ENCODE results near the gene POU6F2.

POU6F2 gene

DNA sequence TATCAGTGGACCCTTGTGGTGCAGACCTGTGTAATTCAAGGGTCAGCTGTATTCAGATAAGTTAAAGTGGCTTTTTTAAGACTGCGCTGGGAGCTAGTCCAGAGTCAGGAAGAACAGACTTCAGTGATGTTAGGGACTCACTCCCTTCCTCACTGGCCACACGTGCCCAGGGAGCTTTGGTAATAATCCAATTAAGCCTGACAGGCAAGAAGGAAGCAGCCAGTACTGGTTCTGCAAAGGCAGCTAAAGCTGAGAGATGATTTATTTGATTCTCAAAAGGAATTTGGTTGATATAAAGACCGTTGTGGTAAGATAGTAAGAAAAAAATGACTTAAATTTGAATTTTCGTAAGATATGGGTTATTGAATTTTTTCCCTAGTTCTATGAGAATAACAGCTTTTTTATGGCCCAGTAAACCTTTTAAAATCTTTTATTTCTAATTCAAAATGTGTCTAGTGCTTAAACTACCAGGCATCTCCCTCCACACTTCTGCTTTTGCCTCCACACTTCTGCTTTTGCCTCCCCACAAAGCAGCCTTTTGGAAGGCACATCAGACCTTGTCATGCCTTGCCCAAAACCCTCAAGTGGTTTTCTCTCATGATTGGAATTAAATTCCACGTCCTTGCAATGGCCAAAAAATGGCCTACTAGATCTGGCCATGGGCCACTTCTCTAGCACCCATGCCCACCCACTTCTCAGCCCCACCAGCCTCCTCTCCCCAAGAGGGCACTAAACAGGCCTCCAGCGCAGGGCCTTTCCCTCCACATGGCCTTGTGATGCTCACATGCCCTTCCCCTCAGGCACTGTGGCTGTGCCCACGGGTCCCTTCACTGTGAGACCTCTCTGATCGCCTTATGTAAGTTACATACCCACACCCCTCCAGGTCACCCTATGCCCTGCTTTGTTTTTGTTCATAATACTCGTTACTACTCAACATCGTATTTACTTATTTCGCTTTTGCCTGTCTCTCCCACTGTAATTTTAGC, 92.5 kb downstream of the POU6F2 start:
- no peak for DNase-seq

DNA sequence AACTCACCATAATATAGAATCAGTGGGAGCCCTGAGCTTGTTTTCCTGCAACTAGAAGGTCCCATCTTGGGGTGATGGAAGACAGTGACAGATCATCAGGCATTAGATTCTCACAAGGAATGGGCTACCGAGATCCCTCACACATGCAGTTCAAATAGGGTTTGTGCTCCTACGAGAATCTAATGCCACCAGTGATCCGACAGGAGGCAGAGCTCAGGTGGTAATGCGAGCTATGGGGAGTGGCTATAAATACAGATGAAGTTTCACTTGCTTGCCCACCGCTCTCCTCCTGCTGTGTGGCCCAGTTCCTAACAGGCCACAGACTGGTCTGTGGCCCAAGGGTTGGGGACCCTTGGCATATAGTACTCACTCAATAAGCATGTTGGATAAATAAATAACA, 93.4 kb downstream of the POU6F2 start:
- no peak for DNase-seq

DNA sequence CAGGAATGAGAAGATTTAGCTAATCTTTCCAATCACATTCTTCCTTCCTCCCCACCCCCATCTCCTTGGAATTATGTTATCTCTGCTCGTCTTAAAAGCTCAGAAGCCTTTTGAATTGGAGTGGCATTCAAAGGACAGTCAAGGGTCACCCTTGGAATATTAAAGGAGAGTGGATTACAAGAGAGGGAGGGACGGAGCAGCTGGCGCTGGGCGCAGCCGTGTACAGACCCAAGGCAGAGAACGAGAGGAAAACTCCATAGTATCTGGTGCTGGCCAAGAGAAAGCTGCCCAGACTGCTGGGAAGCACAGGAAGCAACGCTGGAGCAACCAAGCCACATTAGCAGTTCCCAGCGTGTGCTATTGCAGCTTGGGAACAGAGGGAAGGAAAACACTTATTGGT, 95.7 kb downstream of the POU6F2 start:
- DNase-seq, result no peak

DNA sequence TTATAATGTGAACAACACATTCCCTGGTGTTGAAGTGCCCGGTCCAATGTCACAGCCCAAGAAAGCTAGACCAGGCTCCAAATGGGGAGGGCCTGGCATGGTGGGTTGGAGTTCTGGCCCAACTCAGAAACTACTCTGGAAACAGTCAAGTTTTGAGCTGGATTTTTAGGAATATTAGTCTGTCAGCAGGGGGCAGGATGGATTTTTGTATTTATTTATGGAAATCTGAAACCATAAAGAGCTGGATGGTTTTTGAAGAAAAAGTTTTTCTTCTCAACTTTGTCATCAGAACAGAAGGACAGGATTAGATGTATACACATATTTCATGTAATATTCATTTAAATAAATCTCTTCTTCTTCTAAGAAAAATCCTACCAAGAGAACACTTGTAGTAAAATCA, 97.5 kb downstream of the POU6F2 start:
- no peak for DNase-seq

DNA sequence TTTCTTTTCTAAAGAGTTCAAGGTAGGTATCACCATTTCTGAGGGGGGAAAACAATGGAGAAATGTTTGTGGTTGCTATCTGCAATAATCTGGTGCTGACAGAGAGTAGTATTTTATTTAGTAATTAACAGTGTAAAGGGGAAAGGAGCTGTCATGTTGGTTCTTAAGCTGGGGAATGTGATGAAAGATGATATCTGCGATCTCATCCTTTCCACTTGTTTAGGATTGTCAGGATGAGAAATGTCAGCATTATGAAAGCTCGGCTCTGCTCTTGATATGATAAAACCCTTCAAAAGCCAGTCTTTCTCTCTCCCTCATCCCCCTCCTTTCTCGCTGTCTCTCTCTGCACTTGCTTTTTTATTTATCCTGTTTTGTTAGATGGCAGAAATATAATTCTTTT, 106.1 kb downstream of the POU6F2 start:
- no peak for DNase-seq

DNA sequence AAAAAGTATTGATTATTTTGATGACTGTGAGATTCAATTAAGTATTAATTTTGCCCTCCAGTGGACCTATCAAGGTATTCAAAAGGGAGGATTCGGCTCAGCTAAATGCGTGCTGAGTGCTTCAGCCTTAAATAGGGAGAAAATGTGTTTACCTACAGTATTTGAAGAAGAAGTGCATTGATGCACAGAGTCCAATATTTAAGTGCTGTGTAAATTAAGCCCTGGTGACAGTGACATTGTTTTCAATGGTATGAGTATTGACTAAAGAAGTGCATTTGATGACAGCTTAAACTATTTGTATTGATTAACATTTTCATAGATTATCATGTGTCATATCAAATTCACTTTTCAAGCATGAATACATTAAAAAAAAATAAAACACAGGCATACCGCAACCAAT, 106.6 kb downstream of the POU6F2 start:
- DNase-seq, result no peak

DNA sequence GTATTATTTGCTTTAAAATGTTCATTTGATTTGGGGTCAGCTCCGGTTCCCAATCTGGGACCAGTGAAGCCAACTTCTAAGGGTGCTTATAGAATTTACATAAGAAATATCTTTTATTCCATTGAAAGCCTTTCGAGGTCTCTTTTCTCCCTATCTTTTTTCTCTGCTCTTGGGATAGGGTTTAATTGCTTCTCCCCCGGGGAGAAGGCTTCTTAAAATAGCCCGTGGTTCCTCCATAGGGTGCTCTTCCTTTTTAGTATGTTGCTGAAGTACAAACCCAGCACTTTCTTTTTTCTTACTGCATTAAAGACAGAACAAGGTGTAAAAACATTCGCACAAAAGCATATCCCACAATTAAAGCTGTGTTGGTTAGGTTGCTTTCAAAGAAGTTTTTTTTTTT, 107.5 kb downstream of the POU6F2 start:
- no peak for DNase-seq

DNA sequence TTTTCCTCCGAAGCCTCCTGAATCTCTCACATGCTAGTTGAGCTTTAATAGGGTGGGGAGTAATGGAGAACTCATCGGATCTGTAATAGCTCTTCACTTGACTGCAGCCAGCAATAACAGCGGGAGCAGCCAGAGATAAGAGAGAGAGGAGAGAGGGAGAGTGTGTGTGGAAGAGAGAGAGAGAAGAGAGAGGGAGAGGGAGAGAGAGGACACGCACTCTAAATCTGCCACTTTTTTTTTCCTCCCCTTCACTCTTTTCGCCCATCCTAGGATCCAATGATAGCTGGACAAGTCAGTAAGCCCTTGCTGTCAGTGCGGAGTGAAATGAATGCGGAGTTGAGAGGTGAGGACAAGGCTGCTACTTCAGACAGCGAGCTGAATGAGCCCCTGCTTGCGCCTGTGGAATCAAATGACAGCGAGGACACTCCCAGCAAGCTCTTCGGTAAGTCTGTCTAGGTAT, 107.9 kb downstream of the POU6F2 start:
- no peak for DNase-seq

DNA sequence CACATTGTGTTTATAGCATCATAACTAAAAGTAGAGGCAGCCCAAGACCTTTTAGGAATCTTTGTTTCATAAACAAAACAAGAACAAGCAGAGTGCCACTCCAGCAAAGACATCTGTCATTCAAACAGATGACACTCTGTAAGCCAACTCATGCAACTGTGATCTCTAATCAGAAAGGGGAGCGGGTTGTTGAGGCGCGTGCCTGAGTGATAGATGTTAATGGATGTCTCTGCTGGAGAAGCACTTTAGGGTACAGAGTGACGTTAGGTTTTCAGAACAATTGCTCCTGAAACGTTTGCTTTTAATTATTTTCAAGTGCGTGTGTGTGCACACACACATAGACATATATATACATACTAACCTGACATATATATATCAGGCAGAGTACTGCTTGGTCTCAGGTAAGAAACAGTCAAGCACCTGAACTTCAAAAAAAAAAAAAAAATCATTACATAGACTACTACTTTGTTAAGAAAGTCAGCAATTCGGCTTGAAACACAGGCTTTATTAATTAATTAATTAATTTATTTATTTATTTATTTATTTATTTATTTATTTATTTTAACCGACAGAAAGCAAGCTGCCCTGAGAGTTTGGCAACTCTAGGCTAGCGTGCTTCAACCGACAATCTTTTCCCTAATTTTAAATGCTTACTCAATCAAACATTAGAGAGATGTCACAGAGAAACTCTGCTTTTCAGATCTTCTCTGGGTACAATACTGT, 109.1 kb downstream of the POU6F2 start:
- DNase-seq, result no peak

DNA sequence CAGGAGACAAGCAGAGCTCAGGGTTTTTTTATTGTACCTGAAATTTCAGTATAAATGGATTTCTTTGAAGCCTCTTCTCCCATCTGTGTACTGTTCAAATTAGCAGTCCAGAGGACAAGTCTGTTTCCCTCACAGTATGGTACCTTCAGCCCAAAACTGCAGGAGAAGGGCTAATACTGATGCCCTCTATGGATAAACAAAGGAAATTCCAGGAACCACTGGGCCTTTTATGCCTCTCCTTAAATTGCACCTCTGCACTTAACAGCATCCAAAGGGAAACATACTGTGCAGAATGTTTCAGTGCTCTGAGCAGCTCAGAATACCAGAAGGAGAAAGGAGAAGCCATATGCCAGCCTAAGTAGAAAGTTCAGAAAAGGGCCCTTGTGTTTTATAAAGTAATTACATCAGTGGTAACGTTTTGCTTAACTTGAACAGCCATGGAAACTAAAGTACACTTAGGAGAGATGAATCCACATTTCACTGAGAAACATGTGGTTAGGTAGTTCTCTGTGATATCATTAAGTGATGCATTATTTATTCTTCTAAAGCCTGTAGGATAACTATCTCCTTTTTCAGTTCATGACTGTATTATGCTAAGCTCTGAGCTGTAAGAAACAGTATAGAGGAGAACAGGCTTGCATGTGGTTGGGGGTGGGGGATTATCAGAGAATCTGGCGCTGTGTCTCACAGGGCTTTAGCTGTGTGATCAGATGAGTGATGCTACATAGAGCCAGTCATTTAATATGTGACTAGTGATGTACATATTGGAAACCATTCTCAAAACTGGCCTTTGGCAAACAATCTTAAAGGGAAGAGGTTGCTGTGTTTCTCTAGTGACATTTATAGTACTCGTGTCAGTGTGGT, 111.3 kb downstream of the POU6F2 start:
- no peak for DNase-seq

DNA sequence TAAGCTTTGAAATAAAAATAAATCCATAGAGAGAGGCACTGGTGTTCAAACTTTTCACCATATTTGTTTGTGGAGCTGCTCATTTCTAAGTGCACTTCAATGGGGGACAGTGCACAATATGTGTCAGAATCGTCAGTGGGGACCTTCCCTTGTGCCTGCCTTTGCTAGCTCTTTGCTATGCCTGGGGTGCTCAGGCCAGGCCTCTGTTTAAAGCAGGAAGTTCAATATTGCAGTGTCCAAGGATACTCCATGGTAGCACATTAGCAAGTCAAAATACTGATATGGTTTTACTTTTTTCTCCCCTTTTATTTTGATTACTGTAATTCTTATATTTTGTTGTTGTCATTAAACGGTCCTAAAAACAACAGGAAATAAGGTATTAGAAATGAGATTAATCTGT, 113.4 kb downstream of the POU6F2 start:
- no peak for DNase-seq

DNA sequence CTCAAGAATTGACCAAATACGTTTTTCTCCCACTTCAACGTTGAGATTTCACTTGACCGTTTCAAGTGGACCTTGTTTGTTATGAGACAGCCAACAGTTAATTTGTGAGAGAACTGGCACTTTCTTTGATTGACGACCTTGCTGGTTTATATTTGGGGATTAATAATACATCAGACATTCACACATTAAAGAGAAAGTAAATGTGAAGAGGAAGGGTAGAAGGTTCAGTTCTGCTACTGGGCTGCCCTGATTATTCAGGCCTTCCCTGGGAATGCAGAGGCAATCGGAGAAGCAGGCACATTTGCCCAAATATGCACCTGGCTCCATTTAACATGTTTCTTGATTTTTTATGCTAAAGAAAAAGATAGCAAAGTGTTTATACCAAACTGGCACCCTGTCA, 114.1 kb downstream of the POU6F2 start:
- no peak for DNase-seq

DNA sequence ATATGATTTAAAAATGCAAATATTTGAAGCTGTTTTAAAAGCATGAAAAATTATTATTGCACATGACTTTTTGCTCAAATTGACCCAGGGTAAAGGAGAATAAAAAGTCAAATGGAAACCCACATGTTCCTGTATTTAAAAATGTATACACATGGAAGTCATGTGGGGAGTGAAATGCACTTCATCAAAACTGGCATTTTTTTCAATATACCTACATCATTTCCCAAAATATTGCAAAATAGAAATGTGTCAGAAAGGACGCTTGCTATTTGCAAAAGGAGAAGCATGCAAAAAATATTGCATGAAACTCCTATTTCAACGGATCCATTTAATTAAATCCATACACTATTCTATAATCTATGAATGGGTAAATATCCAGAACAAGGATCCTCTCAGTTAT, 117.0 kb downstream of the POU6F2 start:
- DNase-seq, result no peak

DNA sequence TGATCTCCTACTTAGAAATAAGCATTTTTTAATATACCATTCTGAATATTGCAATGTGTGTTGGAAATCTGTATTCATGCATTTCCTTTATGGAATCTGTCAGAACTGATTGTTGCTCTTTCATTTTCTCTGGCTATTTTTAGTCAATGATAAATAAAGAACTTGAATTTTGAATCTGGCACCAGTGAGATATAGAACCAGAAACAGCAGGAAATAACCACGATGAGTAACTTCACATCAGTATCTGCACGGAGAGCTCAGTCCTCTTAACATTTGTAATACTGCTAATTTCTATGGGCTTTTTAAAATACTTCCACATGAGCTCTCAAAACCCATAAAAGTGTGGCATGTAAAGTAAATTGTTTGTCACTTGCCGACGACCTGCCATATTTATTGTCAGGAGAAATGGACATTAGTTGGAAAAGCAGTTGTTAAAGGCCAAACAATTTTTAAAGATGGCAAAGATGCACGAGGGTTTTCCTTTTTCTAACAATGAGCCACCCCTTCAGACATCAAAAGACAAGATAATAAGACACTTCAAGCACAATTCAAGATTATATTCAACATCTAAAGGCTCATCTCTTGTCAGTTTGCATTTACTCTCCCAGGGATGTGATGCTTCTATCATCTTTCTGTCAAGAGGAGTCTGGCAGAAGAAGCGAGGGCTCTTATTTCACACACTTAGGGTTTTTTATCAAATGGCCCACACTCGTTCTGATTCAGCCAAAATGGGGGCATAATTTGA, 118.3 kb downstream of the POU6F2 start:
- no peak for DNase-seq

DNA sequence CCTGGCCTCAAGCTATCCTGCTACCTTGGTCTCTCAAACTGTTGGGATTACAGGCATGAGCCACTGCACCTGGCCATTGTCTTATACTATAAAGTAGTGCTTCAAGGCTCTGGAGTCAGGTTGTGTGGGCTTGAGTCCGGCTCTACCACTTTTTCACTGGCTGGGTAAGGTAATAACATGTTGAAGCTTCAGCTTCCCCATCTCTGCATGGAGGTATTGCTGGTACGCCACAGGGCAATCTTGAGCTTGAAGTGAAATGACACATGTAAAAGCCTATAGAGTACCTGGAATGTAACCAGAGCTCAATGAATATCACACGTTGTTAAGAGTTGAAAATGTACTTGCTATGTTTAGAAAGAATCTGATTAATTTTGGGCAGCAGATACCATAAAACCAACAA, 120.8 kb downstream of the POU6F2 start:
- DNase-seq, result no peak

DNA sequence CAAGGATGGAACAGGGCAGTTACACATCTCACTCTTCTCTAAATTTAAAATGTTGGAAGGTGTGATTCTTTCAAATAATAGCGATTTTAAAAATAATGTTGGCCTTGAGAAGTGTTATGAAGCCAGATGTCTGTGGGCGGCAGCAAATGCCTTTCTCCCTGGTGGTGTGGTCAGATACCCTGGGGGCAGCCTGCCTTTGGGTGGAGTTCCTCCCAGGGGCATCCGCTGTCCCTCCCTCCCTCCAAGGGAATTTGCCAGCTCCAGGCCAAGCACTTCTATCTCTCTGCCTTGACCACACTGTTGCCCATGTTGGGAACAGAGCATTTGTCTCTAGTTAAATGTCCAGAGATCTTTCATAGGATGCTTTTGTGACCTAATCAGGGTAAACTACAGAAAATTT, 121.4 kb downstream of the POU6F2 start:
- no peak for DNase-seq

DNA sequence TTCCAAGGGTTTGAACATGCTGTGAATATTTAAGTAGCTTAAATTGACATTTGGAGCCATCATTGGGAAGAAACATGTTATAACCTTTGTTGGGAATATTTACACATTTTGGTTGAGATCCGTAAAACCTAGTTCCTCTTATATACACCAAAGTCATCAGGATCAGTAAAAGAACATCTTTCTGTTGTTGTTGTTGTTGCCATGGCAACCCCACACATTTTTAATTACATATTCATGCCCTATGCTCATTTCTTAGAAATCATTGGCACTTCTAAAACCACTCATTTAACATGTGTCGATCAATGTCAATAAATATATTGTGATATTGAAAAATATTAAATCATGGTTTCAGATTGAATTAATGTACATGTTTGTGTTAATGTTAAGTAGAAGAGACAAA, 122.6 kb downstream of the POU6F2 start:
- DNase-seq, result no peak

DNA sequence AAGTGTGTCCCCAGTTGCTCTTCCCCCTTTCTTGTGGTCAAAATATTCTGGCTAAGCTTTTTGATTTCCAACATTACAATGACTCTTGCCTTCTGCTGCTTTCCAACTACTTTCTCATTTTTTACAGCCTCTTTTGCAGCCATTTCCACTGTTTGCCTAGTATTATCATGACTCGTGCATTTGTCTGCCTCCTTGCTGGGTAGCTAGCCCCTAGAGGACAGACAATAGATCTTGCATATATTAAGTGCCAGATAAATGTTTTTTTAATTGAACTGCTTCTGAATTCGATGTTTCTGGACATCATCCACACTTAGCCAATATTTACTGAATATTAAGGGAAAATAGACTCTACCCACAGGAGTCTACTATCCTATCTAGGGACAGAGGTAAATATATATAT, 124.5 kb downstream of the POU6F2 start:
- DNase-seq, result no peak

DNA sequence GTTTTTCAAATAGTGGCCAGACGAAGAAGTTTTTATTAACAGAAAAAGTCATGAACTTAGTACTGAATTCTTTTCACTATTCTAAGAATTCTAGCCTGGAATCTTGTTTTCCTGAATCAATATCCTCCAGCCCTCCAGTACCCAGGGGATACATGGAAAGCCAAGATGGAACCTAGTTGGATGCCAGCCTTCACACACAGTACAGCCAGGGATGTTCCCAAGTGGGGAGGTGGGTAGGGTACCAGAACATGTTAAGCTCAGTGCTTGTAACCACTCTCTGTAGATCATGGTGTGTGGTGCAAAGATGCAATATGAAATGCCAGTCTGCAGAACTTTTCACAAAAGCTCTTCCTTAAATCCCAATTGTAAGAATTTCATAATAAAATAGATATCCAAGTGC, 128.0 kb downstream of the POU6F2 start:
- no peak for DNase-seq

DNA sequence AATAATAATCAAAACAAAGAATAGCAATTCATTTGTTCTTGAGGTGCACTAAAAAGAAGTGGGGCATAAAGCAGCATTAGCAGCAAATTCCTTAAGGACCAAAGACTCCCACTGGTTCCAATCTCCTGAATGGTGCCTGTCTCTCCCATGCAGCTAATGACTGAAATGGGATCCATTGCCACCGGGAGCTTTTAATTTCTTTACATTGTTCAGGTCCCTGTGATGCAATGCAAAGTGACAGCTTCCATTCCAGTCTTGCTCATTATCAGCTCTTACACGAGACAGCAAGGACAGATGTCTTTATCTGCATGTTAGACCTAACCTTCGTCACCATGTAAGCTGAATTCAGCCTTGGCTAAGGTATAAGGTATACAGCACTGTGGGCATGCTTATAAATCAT, 148.1 kb downstream of the POU6F2 start:
- no peak for DNase-seq

DNA sequence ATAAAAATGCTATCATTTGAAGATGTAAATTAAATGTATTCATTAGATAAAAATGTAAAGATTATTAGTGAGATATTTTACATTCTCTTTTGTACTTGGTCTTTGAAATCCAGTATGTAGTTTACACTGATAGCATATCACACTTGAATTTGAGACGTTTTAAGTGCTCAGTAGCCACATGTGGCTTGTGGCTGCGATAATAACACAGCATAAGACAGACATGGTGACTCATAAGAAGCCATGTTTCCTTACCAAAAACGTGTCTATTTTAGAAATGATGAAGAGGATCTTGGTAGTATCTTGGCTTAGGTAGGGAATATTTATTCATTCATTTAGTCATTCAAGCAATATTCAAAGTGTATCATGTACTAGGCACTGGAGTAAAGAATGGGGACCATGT, 149.3 kb downstream of the POU6F2 start:
- no peak for DNase-seq

DNA sequence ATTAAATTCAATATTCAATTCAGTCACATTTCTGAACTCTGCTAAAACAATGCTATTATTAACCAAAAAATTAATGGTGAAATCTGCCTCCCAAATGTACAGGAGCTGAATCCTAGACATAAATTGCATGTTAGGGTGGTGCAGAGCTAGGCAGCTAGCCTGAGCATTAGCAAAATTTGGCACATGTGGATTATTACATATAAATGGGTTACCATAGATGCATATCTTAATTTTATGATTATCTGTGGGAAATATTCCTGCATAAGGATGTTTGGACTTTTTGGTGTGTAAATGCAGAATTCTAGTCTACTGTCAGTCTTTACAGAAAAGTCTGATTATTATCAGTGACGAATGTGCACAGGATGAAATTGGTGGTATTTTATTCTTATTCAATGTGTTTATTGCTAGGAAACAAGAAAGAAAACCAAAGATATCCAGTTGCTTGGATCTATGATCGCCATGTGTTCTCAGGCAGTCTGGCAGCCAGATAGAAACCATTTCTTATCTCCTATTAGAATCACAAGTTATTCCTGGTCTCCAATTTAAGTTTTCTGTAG, 150.7 kb downstream of the POU6F2 start:
- no peak for DNase-seq
